ENCODE measurements around the gene CAMTA1.

GRCh38 chr1:7565099-7565750 lies 780.0 kb downstream of the CAMTA1 start:
- no peak for TF ChIP-seq CTCF (IDR thresholded peaks at IDR 0.05; ENCODE audit: low read length)
- no peak for TF ChIP-seq EZH2 (optimal IDR thresholded peaks at IDR 0.05; ENCODE audit: low read depth, low read length)
